Stimulated activated CD4-positive, alpha-beta T cell treated with anti-CD3 and anti-CD28 coated beads, Interleukin-4, amount 100 ng/mL, for 48 hours (primary cell): ENCODE measurements around the gene FUOM.
A peak's percentile ranks its signal among the peaks of the same experiment; 100 is the strongest.
"Not testable (repeated sequence)": the region's sequence is repeated elsewhere in the genome, so short reads cannot be mapped to it uniquely, and the experiment has no call there.

Source experiments
- DNase-seq, 2 donors: peaks; one replicate each; pipeline ENCODE4 v3.0.0-alpha.2; 2020; ENCODE audit warnings: low read depth in 2 of 2

FUOM gene

DNA sequence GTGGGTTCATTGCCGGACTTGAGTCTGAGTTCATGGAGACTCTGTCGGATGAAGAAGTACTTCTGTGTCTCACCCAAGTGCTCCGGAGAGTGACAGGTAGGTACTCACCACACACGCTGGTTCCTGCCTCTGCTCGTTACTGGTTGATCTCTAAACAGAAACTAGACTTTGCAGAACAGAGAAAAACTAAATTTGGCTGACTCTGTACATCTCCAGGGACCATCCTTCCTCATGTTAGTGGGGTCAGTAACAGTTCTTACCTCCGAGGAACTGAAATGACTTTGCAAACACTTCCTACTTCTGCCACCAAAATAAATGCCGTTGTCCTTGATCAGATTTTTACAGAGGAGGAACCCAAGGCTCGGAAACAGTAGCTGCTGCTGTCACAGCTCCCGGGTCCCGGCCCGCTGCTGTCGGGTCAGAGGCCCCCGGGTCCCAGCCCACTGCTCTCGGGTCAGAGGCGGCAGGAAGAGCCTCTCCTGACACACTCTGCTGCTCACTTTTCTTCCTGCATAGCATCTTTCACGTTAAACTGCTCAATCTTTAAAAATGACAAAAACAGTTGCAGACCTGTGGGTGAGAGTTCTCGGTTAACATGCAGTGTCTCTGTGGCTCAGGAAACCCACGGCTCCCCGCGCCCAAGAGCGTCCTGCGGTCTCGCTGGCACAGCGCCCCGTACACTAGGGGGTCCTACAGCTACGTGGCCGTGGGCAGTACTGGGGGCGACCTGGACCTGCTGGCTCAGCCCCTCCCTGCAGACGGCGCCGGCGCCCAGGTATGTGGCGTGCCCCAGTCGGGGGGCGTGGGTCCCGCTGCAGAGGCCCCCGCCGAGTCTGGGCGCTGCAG lies 31.4 kb upstream of the FUOM start:
- DNase-seq, result no peak

DNA sequence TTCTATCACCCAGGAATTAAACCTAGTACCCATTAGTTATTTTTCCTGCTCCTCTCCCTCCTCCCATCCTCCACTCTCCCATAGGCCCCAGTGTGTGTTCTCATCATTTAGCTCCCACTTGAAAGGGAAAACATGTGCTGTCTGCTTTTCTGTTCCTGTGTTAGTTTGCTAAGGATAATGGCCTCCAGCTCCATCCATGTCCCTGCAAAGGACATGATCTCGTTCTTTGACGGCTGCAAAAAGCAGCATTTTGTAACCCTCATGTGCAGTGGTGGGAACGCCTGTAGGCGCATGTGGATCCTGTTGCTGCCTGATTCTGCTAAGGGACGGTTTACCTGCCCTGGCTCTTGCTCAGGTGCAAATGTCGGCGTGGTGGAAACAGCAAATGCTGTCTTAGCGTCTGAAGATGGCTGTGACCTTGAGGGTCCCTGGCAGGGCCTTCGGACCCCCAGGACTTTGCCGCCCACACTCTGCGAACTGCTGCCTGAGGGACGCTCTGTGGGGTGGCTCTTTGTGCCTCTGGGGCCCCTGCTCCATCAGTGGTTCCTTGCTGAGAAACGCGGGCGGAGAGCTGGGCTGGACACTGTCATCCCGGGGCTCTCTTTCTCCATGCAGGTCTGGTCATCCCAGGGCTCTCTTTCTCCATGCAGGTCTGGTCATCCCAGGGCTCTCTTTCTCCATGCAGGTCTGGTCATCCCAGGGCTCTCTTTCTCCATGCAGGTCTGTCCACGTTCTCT lies 30.6 kb upstream of the FUOM start:
- DNase-seq, result no peak

DNA sequence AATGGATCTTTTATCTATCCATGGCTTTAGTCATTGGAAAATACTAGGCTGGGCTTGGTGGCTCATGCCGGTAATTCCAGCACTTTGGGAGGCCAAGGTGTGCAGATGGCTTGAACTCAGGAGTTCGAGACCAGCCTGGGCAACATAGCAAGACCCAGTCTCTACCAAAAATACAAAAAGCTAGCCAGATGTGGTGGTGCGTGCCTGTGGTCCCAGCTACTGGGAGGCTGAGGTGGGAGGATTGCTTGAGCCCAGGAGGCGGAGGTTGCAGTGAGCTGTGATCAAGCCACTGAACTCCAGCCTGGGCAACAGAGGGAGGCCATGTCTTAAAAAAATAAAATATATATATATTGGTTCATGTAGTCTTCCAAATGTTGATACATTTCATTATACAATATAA lies 29.1 kb upstream of the FUOM start:
- not testable (repeated sequence) for DNase-seq

DNA sequence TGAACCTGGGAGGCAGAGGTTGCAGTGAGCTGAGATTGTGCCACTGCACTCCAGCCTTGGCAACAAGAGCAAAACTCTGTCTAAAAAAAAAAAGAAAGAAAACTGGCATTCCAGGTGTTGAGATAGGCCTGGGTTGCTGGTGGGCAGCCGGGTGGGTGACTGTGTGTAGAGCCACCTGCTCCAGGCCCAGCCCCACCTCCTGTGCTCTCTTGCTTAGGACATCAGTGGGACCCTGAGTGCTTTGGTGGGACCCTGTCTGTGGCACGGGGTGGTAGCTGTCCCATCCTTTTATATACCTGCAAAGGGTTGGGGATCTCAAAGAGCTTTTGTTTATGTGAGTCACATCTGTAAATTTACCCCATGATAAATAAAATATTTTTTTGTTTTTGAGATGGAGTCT lies 27.4 kb upstream of the FUOM start:
- DNase-seq, result no peak

DNA sequence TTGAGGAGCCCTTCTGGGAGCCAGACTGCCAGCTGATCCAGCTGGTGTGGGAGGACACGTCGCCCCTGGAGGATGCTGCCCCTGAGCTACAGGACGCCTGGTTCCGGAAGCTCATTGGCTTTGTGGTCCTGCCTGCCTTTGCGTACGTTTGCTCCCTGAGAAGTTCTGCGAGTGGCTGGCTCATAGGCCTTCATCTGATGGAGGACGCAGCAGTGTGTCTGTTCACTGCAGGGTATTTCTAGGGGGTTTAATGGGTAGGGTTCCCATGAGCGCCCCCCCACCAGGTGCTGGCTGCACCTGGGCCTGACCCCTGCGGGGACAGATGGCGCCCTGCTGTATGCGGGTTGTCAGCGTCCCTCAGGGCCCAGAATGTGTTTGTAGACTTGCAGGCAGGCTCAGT lies 26.3 kb upstream of the FUOM start:
- no peak for DNase-seq

DNA sequence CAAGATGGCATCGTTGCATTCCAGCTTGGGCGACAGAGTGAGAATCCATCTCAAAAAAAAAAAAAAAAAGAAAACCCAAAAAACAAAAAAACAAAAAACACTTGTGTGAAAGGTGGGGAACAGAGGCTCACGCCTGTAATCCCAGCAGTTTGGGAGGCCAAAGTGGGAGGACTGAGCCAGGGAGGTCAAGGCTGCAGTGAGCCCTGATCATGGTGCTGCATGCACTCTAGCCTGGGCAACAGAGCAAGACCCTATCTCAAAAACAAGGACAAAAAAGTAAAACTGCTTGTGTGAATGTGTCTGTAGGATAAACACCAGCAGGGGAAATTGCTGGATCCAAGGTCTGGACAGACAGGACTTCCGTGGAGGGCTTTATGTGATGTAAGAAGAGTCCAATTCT lies 25.7 kb upstream of the FUOM start:
- no peak for DNase-seq

DNA sequence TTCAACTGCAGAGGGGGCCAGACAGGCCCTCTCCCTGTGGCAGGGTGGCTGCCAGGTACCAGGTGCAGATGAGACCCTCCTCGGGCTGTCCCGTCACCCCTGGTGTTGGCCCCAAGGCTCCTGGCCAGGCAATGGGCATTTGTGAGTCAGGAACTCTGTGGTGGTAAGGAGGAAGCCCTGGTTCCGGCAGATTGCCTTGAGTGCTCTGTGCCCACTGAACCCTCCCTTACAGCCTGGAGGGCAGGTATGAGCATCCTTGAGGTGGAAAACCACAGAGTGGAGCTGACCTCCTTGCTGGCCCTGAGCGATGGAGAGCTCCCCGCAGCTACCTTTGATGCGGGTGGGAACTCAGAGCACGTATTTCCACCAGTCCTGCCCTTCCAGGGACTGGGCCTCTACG lies 23.2 kb upstream of the FUOM start:
- DNase-seq, result no peak

DNA sequence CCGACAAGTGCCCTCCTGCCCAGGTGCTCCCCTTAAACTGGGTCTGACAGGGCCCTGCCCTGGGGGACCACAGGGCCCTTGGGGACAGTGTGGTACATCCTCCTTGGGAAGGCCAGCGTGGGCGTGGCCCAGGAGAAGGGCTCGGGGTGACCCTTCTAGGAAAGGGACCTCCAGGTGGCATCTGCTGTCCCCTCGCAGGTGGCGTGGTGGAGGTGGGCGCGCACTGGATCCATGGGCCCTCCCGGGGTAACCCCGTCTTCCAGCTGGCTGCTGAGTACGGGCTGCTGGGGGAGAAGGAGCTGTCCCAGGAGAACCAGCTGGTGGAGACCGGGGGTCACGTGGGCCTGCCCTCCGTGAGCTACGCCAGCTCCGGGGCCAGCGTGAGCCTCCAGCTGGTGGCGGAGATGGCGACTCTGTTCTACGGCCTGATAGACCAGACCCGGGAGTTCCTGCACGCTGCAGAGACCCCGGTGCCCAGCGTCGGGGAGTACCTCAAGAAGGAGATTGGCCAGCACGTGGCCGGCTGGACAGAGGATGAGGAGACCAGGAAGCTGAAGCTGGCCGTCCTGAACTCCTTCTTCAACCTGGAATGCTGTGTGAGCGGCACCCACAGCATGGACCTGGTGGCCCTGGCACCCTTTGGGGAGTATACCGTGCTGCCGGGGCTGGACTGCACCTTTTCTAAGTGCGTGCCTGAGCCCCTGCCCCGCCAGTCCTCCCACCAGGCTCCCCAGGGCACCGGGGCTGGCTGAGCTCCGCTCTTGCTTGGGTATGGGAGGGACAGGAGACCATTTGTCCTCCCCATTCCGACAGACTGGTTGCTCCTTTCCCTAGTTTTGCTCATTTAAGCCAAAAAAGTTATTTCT lies 22.2 kb upstream of the FUOM start:
- DNase-seq, result no peak

DNA sequence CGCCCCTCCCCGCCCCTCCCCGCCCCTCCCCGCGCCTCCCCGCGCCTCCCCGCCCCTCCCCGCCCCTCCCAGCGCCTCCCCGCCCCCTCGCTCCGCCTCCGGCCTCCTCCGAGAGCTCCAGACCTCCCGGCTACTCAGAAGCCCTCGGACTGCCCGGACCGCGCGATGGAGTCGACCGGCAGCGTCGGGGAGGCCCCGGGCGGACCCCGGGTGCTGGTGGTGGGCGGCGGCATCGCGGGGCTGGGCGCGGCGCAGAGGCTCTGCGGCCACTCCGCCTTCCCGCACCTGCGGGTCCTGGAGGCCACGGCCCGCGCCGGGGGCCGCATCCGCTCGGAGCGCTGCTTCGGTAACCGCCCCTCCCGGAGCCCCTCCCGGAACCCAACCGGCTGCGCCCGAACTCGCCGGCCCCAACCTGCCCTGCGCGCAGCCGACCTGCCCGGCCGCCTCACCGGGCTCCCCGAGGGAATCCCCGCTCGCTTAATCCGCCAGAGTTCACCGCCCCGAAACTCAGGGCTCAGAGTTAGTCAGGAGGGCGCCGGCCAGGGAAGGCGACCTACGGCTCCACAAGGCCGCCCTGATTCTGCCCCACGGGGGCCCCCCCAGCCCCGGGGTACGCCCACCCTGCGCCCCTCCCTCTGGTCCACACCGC lies 21.5 kb upstream of the FUOM start, which contains the start of gene PAOX:
PAOX (plus strand) TSS at position 111 of the 649 bp plus-strand sequence; CDS start at position 166, 55 bp downstream.
- DNase-seq, result peak in 1 of 2 donors; percentile 54

DNA sequence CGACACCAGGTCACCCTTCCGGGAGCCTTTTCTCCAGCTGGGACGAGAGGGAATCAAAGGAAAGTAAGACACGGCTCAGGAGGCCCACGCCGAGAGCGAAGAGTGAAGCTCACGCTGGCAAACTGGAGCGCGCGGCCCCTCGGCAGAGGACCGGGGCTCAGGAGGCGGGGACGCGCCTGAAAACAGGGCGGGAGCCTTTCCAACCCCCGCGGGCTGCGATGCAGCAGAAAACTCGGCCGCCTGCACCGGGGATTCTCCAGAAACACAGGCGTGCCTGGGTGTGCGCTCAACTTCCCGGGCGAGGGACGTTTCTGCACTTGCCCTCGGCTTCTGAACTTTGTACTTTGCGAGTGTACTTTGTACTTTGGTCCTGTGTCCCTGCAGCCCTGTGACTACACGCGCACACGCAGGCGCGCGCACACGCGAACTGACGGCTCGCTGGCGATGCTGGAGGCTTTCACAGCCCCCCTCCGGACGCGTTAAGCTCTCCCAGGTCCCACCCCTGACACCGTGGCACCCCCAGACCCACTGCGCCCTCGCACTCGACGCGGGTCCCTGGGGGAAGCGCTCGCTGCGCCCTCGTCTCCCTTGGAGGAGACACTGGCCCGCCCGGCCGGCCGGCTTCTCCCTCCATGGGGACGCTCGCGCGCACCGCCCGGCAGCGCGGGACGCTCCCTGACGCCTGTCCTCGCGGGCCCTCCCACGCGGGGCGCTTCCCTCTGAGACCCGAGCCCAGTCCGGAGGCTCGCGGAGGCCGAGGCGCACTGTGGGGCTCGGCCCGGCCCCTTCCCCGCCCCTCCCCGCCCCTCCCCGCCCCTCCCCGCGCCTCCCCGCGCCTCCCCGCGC lies 20.7 kb upstream of the FUOM start:
- DNase-seq, result peak in 1 of 2 donors; percentile 50

DNA sequence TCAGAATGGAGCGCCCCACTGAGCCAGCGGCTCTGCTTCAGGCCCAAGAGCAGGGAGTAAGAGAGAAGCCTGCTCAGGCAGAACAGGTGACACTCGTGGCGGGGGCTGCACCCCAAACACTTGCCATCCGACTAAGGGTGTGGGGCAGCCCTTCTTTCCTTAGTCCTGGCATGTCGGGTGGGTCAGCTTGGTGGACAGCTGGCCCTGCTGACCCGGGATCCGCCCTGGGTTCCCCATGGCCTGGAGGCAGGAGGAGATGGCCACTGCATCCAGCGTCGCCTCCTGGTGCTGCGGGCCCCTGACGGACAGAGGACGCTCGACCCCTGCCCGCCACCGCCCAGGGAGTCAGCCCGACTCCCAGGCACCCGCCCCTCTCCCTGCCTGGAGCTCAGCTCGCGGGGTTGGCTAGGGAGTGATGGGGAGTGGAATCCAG lies 20.0 kb upstream of the FUOM start:
- no peak for DNase-seq

DNA sequence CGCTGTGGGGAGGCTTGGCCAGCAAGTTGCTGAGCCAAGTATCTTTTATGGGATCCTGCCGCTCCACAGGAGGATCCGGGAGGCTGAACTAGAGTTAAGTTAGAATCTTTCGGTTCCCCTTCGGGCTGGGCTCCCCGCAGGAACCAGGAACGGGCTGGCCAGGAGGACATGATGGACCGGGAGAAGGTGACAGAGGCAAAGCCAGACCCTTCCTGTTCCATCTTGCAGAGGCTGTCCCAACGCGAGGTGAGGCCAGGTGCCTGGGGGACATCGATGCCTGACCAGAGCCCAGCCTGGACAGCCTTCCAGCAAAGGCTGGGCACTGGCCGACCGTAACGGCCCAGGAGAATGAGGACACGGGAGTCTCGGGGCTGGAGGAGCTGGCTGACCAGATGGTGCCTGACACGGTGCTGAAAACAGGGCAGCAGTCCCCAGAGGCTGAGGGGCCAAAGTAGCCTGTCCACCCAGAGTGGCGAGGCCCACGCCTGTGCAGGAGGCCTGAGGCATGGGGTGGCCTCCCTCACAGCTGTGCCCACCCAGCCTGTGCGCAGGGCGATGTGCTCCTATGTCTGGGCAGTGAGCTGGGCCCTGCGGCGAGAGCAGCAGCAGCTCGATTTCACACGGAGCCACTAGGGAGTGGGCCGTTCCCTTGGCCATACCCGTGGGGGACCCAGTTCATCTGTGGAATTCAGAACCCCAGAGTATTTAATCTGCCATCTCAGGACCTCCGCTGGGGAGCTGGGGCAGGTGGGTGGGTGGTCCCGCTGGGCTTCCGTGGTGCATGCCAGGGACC lies 19.4 kb upstream of the FUOM start:
- no peak for DNase-seq

DNA sequence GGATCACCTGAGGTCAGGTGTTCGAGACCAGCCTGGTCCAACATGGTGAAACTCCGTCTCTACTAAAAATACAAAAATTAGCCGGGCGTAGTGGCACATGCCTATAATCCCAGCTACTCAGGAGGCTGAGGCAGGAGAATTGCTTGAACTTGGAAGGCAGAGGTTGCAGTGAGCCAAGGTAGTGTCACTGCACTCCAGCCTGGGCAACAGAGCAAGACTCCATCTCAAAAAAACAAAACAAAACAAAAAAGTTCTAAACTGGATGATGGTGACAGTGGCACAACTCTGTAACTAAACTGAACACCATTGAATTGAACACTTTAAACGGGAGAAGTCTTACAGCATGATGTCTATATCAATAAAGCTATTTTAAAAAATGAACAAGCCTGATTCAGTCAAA lies 18.4 kb upstream of the FUOM start:
- DNase-seq, result not testable (repeated sequence)

DNA sequence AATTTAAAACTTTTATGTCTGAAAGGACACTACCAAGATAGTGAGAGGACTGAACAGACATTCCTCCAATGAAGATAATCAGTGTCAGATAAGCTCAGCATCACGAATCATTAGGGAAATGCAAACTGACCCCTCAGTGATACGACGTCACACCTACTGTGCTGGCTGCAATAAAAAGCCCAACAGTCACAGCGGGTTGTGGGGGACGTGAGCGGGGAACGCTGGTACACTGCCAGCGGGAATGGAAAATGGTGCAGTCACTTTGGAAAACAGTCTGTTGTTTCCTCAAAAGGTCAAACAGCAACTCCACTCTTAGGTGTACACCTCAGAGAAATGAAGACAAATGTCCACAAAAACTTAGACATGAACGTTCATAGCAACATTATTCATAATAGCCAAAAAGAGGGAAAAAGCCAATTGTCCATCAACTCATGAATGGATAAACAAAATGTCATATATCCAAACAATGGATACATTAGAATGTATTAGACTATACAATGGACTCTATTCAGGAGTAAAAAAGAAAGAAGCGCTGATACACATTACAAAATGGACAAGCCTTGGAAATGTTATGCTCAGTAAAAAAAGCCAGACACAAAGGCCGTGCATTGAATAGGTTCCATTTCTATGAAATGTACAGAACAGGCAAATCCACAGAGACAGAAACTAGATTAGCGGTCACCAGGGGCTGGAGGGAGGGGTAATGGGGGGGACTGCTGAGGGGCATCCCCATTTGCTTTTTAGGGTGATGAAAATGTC lies 17.7 kb upstream of the FUOM start:
- DNase-seq, result no peak

DNA sequence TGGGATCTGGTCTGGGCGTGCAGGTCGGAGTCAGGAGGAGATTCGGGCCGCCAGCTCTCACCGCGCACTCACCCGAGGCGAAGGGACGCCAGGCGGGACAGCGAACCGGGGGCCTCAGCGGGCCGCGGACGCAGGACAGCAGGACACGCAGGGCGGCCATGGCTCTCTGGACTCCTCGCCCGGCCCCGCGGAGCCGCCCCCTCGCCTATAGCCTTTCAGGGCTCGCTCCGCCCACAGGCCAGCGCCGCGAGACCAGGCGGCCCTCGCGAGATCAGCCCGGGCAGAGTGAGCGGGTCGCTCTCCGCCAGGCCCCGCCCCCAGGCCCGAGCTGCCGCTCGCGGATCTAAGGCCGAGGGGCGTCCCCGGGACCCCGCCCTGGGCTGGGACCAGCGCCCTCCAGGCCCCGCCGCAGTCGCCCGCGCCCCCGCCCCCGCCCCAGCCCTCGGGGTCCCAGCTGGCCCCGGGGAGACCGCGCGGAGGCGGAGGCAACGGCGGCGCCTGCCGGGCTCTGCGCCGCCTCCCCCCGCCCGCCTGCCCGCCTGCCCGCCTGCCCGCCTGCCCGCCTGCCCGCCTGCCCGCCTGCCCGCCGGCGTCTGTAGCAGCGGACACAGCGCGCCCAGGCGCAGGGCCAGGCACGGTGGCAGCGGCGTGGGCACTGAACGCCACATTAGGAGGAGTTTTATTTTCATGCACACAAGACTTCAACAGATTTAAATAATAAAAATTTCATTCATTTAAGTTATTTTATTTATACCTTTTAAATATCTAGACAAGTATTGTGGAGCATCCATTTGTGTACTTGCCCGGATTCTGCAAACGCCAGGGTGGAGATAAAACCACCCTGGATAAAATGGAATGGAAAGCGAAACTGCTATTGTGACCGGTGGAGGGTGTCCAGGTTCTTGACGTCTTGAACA lies 15.6 kb upstream of the FUOM start, which contains the start of gene ECHS1:
ECHS1 (minus strand) TSS at position 181 of the 917 bp plus-strand sequence; CDS start at position 160, 21 bp downstream.
- peak; percentile 93 to 95 for DNase-seq

DNA sequence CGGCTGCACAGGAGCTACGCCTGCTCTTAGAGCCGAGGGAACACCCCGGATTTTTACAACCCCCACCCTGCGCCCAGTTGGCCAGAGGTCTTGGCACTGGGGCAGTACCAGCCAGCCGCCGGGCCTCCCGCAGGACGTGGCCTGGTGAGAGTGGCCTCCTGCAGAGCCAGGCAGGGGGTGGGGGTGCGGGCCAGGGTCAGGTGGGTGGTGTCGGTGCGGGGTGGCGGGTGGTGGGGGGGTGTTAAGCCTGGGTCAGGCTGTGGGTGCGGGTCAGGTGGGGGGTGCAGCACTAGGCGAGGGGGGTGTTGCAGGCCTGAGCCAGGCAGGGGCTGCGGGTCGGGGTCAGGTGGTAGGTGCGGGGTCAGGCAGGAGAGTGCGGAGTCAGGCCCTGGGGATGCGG lies 14.7 kb upstream of the FUOM start:
- no peak for DNase-seq

DNA sequence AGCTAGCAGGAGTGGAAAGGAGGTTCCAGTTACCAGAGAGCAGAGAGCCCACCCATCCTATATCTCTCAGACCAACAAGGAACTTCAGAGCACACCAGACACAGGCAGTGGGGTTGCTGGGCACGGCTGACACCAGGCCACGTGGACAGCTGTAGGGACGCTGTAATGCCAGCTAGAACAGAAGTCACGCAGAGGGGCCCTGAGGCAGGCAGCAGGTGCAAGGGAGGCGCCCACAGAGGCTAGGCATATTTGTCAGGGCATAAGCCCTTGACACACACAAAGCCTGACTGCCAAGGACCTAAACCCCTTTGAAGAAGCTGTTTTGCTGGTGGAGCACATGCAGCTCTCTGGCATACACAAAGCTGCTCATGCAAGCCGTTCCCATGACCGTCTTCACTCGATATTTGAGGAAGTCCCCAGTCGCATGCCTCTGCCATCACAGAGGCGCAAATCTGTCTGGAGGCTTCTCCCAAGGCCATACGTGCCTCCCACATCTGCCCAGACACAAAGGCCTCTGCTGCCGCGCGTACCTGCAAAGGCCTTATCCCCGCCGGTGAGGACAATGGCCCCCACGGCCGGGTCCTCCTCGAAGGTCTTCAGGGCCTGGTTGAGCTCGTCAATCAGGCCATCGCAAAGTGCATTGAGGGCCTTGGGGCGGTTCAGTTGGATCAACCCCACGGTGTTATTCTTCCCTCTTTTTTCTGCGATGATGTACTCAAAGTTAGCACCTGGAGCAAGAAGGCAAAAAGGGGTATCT lies 12.4 kb upstream of the FUOM start:
- no peak for DNase-seq
